Activated CD4-positive, alpha-beta T cell treated with anti-CD3 and anti-CD28 coated beads, Interleukin-10, Interleukin-2, amounts not matched to agents 100 ng/mL and 50 ng/mL, durations not matched to agents 16 hours and 8 hours (primary cell): ENCODE results near the gene RFLNA.
"Not testable (repeated sequence)": the region's sequence is repeated elsewhere in the genome, so short reads cannot be mapped to it uniquely, and the experiment has no call there.

Experiments
- DNase-seq: peaks from one replicate; pipeline ENCODE4 v3.0.0-alpha.2; 2020

The RFLNA gene

DNA sequence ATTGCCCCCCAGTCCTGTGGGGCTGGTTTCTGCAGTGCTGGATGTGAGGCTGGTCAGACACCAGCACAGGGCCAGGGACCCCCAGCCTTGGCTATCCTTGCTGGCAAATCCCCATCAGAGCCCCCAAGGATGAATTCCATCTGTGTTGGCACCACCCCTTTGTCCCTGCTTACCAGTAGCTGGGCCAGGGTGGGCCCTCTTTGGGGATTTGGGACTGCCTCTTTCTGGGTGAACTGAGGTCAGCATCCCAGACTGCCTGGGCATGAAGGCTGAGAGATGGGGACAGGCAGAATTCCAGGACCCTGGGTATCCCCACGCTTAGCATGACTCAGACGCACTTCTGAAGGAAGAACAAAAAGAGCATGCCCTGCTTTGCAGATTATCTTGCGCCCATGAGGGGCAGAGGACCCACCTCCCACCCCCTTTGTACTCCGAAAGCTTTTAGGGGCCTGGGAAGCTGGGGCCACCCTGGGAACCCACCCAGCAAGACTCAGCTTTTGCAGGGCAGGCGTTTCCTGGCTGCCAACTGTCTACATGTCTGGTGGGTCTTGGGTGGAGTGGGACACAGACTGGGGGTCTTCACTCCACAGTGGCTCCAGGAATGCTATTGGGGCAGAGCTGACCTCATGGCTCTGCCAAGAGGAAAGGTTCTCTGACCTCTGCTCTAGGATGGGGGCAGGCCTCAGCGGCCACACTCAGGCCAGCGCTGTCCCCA is 26.8 kb downstream of the RFLNA start:
- no peak for DNase-seq

DNA sequence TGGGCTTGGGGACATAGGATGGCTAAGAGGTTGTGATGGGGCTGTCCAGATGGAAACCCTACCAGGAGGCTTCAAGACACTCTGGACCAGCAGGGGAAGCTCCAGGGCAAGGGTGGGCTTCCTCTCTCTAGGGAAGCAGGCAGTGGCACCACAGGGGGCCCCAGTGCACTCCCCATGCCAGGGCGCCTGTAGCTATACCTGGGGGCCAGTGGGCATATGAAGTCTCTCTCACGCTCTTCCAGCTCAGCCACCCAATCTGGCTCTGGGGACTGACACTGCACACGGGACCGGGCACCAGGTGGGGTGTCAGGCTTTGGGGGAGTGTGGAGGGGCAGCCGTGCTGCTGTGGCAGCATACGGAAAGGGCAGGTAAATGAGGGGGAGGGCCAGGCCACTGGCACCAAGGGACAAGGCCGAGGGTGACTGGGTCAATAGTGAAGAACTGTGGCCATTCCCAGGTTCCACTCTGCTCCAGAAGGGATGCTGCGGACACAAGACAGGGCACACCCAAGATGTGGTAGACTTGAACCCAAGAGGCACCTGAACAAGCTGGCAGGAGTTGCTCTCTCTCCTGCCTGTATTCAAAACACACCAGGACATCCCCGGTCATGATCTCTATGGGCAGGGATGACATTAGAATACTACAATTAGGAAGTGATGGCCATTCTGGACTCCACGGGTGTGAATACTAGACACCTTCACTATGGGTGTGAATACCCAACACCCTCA is 27.5 kb downstream of the RFLNA start:
- DNase-seq: no peak

DNA sequence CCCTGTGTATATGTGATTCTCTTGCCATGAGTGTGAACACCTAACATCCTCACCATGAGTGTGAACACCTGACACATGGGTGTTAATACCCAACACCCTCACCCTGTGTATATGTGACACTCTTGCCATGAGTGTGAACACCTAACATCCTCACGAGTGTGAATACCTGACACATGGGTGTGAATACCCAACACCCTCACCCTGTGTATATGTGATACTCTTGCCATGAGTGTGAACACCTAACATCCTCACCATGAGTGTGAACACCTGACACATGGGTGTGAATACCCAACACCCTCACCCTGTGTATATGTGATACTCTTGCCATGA is 28.1 kb downstream of the RFLNA start:
- DNase-seq: not testable (repeated sequence)

DNA sequence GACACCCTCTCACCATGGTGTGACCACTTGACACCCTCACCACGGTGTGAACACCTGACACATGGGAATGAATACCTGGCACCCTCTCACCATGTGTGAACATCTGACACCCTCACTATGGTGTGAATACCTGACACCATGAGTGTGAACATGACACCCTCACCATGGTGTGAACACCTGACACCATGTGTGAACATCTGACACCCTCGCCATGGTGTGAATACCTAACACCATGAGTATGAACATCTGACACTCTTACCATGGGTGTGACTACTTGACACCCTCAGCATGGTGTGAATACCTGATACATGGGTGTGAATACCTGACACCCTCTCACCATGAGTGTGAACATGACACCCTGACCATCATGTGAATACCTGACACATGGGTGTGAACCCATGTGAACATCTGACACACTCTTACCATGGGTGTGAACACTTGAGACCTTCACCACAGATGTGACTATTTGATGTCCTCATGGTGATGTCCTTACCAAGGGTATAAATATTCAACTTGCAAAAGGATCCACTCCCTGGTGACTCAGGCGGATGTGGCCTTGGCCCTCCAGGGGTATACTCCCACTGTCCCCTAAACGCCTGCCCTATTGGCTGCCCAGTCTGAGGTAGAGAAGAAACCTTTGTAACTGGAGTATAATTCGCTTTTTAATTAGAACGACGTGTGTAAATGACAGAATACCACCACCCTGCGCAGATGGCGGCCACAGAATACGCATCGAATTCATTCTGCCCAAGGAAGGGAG is 29.1 kb downstream of the RFLNA start:
- DNase-seq: no peak

DNA sequence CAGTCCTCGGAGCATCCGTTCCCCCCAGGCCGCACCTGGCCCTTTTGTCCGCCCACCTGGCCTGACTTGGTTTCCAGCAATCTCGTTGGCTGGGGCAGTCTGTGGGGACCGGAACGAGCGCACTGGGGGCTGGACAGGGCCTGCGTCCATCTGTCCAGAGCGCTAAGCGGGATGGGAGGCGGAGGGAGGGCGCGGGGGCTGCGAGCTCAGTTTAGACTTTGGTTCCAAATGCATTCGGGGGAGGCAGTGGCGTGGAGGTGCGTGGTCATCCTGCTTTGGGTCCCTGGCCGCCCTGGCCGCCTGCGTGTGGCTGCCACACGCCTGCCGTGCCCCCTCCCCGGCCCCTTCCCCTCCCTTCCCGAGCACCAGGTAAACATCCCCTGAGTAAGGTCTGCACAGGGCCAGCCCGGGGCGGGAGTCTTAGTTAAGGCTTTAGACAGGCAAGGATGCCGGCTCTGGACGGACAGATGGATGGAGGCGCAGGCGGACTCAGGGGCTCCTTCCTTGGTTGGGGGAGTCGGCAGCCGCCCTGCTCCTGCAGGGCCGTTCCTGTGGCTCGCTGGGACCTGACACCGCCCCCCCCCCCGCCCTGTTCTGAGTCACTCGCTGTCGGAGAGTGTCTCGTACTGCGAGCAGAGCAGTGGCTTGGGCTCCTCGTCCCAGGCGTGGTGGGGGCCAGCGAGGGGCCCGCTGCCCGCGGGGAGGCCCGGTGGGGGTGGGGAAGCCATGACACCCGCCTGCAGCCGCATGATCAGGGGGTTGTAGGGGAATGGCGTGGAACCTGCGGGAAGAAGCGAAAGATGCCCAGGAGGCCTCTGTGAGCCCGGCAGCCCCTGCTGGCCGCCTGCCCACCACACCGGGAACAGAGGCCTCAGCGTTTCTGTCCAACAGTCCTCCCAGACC is 30.2 kb downstream of the RFLNA start:
- no peak for DNase-seq

DNA sequence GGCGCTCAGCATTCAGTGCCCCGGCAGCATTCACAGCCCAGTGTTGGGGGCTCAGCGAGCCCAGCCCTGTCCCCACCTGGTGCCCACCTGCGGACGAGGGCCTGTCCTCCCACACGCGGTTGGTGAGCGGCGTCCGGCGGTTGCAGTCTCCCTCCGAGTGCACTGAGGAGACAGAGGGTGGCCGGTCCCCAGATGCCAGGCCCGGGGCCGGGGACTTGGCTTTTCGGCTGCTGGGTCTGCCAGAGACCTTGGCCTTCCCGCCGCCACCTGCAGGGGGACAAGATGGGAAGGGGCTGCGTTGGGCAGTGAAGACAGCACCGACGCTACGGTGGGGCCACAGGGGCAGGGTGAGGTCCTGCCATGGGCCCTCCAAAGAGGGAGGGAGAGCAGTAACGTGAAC is 31.2 kb downstream of the RFLNA start:
- DNase-seq: no peak

DNA sequence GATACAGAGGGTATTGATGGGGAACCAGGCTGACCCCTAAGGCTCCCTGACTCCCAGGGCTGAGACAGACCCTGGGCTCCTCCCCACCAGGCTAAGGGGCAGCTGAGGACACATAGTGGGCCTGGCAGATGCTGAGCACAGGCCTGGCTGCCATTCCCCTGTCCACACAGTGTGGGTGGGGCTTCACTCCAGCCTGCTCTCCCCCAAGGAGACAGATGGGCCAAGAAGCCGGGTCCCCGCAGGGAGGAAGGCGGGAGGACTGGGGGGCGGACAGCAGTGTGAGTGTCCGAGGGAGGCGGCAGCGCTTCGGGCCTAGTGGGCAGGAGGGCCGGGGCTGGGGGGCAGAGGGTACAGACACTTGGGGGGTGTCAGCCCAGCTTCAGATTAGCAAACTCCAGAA is 32.0 kb downstream of the RFLNA start:
- no peak for DNase-seq

DNA sequence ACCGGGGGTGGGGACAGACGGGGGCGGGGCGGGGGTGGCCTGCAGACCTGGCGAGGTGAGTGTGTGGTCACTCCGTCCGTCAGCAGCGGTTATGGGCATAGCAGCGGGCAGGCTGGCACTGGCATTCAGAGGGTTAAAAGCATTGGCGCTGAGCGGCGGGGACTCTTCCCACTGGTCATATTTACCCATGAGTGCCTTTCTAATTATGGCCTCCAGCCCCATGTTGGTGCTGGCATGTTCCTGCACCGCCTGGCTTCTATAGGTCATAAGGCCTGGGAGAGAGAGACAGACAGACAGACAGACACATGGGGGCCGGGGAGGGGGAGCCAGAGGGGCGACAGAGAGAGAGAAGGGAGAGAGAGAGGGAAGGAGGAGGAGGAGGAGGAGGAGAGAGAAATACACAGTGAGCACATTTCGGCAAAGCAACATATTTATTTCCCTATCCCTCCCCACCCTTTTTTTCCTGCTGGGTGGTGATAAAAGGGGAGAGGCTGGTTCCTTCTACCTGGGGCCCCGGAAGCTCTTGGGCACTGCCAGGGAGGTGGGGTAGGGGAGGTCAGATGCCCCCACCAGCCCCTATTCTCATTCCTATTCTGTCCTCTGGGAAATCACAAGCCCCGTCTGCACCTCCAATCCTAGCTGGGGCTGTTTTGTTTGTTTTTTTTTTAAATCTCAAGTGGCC is 32.6 kb downstream of the RFLNA start:
- no peak for DNase-seq

DNA sequence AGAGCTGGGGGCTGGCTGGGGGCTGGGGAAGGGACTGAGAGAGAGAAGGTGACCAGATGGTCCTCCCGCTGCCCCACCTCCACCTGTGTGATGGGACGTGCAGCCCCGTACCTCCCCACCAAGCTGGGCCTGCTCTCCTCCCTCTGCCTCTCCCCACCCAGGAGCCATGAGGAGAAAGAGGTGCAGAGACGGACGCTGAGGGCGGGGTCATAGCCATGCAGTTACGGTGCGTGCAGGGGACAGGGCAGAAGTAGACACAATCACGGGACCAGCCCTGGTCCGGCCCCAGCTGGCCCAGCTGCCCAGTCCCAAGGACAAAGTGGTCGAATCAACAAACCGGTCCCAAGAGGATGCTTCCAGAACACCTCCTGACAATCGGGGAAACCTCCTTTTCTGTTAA is 33.2 kb downstream of the RFLNA start:
- no peak for DNase-seq

DNA sequence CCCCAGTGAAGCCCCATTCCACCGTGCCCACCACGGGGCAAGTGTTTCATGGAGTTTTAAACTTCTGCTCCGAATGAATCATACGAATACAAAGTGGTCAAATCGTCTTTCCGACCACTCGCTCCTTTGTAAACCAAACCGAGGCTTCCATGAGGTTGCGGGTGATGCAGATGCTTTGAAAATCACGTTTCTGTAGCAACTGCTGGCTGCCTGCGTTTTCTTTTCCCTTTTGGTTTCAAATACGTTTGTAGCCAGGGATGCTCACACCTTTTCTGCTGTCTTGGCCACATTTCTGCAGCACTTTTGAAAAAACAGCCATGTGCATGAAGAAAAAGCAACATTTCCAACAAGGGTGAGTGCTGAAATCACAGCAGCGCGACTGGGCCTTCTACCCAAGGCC is 33.7 kb downstream of the RFLNA start:
- no peak for DNase-seq

DNA sequence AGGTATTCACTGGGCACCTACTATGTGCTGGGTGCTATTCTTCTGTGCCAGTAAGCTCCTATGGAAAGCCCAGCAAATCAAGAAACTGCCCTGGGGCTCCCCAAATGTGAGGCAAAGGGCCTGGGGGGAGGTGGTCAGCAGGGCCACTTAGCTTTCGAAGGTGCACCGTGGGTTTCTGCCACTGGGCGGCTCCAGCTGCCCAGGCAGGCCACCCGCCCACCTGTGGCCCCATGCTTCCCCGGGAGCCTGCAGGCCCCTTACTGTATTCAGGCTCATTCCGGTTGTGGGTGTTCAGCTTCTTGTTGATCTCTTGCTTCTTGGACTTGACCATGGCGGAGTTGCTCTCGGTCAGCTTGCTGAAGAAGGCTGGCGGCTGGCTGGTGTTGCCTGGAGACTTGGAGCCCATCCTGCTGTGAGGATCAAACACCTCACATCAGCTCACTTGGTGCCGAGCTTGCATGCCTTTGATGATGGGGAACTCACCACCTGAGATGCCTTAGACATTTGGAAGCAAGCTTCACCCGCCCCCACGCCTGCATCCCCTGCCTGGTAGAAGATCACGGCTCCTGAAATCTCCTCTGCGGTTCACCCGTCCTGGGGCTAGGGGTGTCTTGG is 37.3 kb downstream of the RFLNA start:
- no peak for DNase-seq

DNA sequence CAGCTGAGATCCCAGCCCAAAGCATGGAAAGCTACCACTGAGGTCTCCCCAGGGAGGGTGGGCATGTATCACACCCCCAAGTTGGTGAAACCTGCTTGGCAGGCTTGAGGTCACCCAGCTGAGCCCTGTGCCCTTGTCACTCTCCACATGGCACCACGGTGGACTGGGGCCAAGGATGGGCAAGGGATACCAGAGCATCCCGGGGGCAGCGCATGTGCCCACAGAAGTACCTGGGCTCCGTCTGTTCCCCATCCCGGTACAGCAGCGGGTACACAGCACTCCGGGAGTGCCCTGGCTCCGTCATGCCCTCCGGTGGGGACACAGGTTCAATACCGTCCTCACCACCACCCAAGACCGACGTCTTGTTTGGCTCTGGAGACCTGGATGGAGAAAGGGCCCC is 38.0 kb downstream of the RFLNA start:
- no peak for DNase-seq

DNA sequence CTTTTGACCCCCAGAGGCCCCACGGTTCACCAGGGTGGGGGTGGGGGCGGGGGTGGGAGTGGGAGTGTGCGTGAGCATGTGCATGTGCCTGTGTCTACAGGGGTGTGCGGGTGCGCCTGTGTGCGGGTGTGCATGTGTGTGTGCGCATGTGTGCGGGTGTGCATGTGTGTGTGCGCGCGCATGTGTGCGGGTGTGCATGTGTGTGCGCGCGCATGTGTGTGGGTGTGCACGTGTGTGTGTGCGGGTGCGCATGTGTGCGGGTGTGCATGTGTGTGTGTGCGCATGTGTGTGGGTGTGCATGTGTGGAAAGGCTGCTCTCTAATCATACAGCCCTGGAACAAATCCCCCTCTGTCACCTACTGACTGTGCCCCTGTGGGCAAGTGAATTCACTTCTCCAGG is 38.8 kb downstream of the RFLNA start:
- no peak for DNase-seq

DNA sequence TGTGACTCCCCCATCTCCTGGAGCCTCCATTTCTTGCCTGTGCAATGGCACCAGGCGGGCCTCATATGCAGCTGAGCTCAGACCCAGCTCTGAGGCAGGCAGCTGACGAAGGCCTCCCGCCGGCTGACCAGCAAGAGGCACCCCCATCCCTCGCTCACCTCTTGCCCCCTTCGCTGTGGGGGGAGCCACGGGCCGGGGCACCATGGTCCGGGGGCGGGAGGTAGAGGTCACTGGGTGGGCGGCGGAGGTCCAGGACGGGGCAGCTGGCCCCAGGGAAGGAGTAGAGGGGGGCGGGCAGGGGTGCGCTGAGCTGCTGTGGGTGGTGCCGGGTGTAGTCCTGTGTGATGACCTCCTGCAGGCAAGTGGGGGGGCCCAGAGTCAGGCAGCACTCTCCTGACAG is 39.4 kb downstream of the RFLNA start:
- no peak for DNase-seq

DNA sequence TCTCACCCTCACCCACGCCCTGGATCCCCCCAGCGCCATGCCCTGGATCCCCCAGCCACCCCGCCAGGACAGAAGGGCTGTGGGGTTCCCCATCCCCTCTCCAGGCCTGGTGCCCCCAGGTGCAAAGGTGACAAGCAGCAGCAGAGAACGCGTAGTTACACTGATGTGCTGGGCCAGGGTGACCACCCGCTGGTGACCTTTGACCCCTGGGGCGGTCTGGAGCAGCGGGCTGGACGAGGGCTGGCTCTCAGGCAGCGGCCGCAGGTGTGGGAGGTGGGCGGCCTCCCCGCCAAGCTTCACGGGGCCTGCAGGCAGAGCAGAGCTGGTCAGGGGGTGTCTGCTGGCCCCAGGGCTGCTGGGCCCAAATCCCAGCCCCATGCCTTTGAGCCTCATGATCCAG is 40.1 kb downstream of the RFLNA start:
- DNase-seq: no peak

DNA sequence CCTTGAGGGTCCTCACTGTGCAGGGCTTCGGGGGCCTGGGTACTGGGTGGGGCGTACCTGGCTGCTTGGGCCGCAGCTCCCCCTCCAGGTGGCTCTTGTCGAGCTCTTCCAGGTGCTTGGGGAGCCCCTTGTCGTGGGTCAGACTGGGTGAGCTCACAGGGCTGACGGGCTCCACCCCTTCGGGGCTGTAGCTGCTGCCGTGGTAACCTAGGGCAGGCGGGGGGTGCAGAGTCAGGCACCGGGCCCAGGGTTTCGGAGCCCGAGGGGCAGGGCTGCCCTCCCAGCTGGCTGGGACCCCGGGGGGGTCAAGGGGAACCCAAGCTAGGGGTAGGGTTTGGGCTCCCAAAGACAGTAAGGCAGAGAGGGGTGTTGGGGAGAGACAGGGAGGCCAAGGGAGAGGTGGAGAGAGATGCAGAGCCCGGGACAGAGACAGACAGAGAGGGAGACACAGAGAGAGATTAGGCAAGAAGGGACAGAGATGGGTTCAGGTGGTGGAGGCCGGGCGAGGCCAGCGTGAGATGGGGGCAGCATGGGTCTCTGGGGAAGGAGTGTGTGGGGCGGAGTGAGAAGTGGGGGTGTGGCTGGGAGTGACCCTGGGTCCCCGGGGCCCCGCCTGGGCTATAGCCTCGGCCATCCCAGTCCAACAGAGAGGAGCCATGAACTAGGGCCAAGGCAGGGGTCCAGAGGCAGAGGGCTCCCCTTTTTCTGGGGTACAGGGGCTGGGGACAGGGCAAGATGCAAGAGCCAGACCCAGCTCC is 40.7 kb downstream of the RFLNA start:
- no peak for DNase-seq

DNA sequence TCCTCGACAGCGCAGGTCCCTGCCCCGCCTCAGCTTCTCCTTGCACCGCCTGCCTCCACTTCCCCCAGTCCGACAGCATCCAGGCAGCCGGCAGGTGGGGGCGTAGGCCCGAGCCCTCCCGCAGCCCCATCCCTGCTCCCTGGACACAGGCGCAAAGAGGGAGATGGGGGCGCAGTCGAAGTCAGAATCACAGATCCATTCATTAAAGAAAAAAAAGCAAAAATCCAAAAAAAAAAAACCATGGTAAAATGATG is 41.2 kb downstream of the RFLNA start:
- DNase-seq: no peak

DNA sequence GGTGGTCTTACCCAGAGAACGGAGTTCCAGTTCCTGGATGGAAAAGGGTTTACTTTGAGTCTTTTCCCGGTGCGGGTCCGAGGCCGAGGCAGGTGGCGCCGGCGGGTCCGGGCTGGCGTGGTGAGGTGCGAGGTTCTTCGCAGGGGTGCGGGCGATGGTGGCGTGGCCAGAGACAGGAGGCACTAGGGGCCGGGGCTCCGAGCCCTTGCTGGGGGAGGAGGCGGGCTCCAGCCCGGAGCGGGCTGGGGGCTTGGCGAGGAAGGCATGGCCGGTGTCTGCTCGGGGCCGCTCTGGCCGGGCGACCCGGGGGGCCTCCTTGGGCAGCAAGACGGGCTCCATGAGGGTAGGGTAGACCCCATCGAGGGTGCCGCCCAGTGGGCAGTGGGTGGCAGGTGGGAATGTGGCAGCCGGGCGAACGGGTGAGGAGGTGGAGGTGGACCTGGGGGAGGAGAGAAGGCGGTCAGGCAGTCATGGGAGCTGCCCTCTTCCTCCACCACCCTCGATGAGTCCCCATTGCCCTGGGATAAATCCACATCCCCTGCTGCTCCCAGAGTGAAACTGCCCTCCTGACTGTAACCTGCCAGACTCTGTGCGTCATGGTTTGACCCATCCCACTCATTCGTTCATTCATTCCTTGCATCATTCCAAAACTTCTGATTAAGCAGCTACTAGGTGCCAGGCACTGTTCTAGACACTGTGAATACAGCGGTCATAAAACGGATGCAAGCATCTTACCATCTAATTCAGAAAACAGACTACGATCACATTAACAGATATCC is 42.0 kb downstream of the RFLNA start:
- DNase-seq: no peak

DNA sequence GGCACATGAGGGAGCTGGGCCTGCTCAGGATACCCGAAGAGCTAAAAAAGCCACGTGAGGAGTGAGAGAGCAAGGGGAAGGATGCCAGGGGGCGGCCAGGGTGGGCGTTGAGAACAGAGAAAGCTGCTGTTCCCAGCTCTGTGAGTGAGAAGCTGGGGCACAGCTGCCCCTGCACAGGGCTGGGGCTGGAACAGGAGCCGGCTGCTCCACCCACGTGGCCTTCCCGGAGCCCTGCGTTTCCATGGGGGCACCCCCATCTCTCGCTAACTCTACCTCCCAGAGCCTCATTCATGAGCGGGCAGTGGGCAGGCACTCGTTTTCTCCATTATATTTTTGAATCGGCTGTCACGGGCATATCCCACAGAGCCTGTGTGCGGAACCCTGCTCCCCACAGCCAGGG is 42.7 kb downstream of the RFLNA start:
- no peak for DNase-seq

DNA sequence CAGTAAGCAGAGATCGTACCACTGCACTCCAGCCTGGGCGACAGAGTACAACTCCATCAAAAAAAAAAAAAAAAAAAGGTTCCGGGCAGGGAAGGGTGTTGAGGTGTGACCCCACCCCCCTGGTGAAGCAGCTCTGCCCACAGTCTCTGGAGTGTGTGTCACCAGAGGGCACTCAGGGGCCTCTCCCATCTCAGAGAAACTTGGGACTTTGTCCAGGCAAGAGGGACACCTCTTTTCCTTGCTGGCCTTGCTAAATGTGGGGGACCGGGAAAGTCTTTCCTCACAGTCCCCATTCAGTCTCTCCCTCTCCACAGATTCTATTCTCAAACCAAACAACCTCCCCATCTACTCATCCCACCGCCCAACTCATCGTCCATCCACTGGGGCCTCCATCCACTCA is 43.6 kb downstream of the RFLNA start:
- no peak for DNase-seq
